Measurements from ENCODE around the gene PRPSAP1. TPM values are rescaled to one million over a fixed set of nuclear protein-coding genes. Genes with fewer than 3 reads are reported as not detected.
A peak's percentile ranks its signal among the peaks of the same experiment; 100 is the strongest.

The PRPSAP1 gene
- total RNA-seq (10 to 100 TPM; 19.4 to 22.1 TPM), total RNA-seq (18.9 to 40.2 reads per million in 2 donors)

- Mint-ChIP-seq H3K27ac (peak within 1 kb of the TSS; percentile 92), H3K27me3 (no peaks in the 10 kb centered on the region), H3K4me3 (peak within 1 kb of the TSS; percentile 98), H3K4me1 (peaks cover 18% of the 10 kb centered on the region), H3K36me3 (ENCODE audit: low read depth) (no peaks in the 10 kb centered on the region)
- ATAC-seq (peak; percentile 96), DNase-seq (peak; percentile 58 to 69 (median 66))
- no peaks in the 10 kb centered on the region for H3K9me3 ChIP-seq (ENCODE audit: control insufficient read depth, low read length, poor library complexity, severe bottlenecking)
These were observed at the start of gene PRPSAP1 for GRCh38 chr17:76353599-76354316. Gene PRPSAP1 (minus strand): TSS chr17:76353916. CDS start chr17:76353703, 213 bp downstream.

GRCh38 chr17:76402711-76403110 is 49.0 kb upstream of the PRPSAP1 start:
- H3K9me3 ChIP-seq (ENCODE audit: control insufficient read depth, low read length, poor library complexity, severe bottlenecking): no peaks in the 10 kb centered on the region
- Mint-ChIP-seq H3K36me3 (ENCODE audit: low read depth) (peaks cover 19% of the 10 kb centered on the region), H3K27me3 (no peaks in the 10 kb centered on the region), H3K4me1 (peaks cover 11% of the 10 kb centered on the region), H3K4me3 (no peak overlapping the region), H3K27ac (no peak overlapping the region)
- no peak for ATAC-seq
- no peak for DNase-seq

- Mint-ChIP-seq H3K36me3 (ENCODE audit: low read depth) (peaks cover 17% of the 10 kb centered on the region), H3K27ac (no peak overlapping the region), H3K27me3 (no peaks in the 10 kb centered on the region), H3K4me1 (peaks cover 11% of the 10 kb centered on the region), H3K4me3 (no peak overlapping the region)
- DNase-seq: no peak
- ATAC-seq: no peak
- no peaks in the 10 kb centered on the region for H3K9me3 ChIP-seq (ENCODE audit: control insufficient read depth, low read length, poor library complexity, severe bottlenecking)
These were observed 45.8 kb upstream of the PRPSAP1 start for GRCh38 chr17:76399175-76400172.

- H3K9me3 ChIP-seq (ENCODE audit: control insufficient read depth, low read length, poor library complexity, severe bottlenecking): no peaks in the 10 kb centered on the region
- H3K4me1 Mint-ChIP-seq: peaks cover 2% of the 10 kb centered on the region
- H3K27ac Mint-ChIP-seq: no peak overlapping the region
- H3K27me3 Mint-ChIP-seq: no peaks in the 10 kb centered on the region
- H3K36me3 Mint-ChIP-seq (ENCODE audit: low read depth): peaks cover 11% of the 10 kb centered on the region
- ATAC-seq (peak; percentile 15), DNase-seq (no peak)
- H3K4me3 Mint-ChIP-seq: no peak overlapping the region
These were observed 44.9 kb upstream of the PRPSAP1 start for GRCh38 chr17:76398523-76399174.

GRCh38 chr17:76397687-76398522 is 44.2 kb upstream of the PRPSAP1 start:
- peak; percentile 88 for ATAC-seq
- H3K4me3 Mint-ChIP-seq: no peak overlapping the region
- H3K4me1 Mint-ChIP-seq: peaks cover 2% of the 10 kb centered on the region
- H3K27me3 Mint-ChIP-seq: no peaks in the 10 kb centered on the region
- H3K9me3 ChIP-seq (ENCODE audit: control insufficient read depth, low read length, poor library complexity, severe bottlenecking): no peaks in the 10 kb centered on the region
- H3K36me3 Mint-ChIP-seq (ENCODE audit: low read depth): peaks cover 10% of the 10 kb centered on the region
- DNase-seq: peak; percentile 63 to 87 (median 69)
- no peak overlapping the region for H3K27ac Mint-ChIP-seq

- H3K36me3 Mint-ChIP-seq (ENCODE audit: low read depth): peaks cover 9% of the 10 kb centered on the region
- ATAC-seq: no peak
- H3K27ac Mint-ChIP-seq: no peak overlapping the region
- no peak for DNase-seq
- H3K4me3 Mint-ChIP-seq: no peak overlapping the region
- H3K4me1 Mint-ChIP-seq: peaks cover 2% of the 10 kb centered on the region
- no peaks in the 10 kb centered on the region for H3K27me3 Mint-ChIP-seq
- no peaks in the 10 kb centered on the region for H3K9me3 ChIP-seq (ENCODE audit: control insufficient read depth, low read length, poor library complexity, severe bottlenecking)
These were observed 43.5 kb upstream of the PRPSAP1 start for GRCh38 chr17:76397184-76397583.

GRCh38 chr17:76395980-76396379 is 42.3 kb upstream of the PRPSAP1 start:
- Mint-ChIP-seq H3K4me1 (peaks cover 2% of the 10 kb centered on the region), H3K27me3 (no peaks in the 10 kb centered on the region), H3K36me3 (ENCODE audit: low read depth) (peaks cover 6% of the 10 kb centered on the region), H3K4me3 (no peak overlapping the region), H3K27ac (no peak overlapping the region)
- ATAC-seq (no peak), DNase-seq (no peak)
- no peaks in the 10 kb centered on the region for H3K9me3 ChIP-seq (ENCODE audit: control insufficient read depth, low read length, poor library complexity, severe bottlenecking)

- Mint-ChIP-seq H3K36me3 (ENCODE audit: low read depth) (peaks cover 5% of the 10 kb centered on the region), H3K27ac (no peak overlapping the region), H3K27me3 (no peaks in the 10 kb centered on the region), H3K4me1 (peaks cover 2% of the 10 kb centered on the region), H3K4me3 (no peak overlapping the region)
- no peaks in the 10 kb centered on the region for H3K9me3 ChIP-seq (ENCODE audit: control insufficient read depth, low read length, poor library complexity, severe bottlenecking)
- ATAC-seq: no peak
- DNase-seq: no peak
These were observed 40.5 kb upstream of the PRPSAP1 start for GRCh38 chr17:76394166-76394565.

- no peak overlapping the region for H3K4me3 Mint-ChIP-seq
- no peaks in the 10 kb centered on the region for H3K27me3 Mint-ChIP-seq
- peaks cover 3% of the 10 kb centered on the region for H3K4me1 Mint-ChIP-seq
- no peak for DNase-seq
- no peaks in the 10 kb centered on the region for H3K9me3 ChIP-seq (ENCODE audit: control insufficient read depth, low read length, poor library complexity, severe bottlenecking)
- no peak for ATAC-seq
- H3K36me3 Mint-ChIP-seq (ENCODE audit: low read depth): peaks cover 2% of the 10 kb centered on the region
- H3K27ac Mint-ChIP-seq: no peak overlapping the region
These were observed 37.5 kb upstream of the PRPSAP1 start for GRCh38 chr17:76391200-76391715.

GRCh38 chr17:76390003-76390421 is 36.3 kb upstream of the PRPSAP1 start:
- Mint-ChIP-seq H3K27me3 (no peaks in the 10 kb centered on the region), H3K27ac (no peak overlapping the region), H3K36me3 (ENCODE audit: low read depth) (peaks cover 2% of the 10 kb centered on the region), H3K4me1 (peaks cover 3% of the 10 kb centered on the region), H3K4me3 (no peak overlapping the region)
- H3K9me3 ChIP-seq (ENCODE audit: control insufficient read depth, low read length, poor library complexity, severe bottlenecking): no peaks in the 10 kb centered on the region
- DNase-seq (no peak), ATAC-seq (no peak)

GRCh38 chr17:76388966-76389888 is 35.5 kb upstream of the PRPSAP1 start:
- H3K27me3 Mint-ChIP-seq: no peaks in the 10 kb centered on the region
- no peaks in the 10 kb centered on the region for H3K9me3 ChIP-seq (ENCODE audit: control insufficient read depth, low read length, poor library complexity, severe bottlenecking)
- H3K27ac Mint-ChIP-seq: peak overlapping the region; percentile 51
- DNase-seq: no peak
- peaks cover 3% of the 10 kb centered on the region for H3K4me1 Mint-ChIP-seq
- no peak for ATAC-seq
- no peak overlapping the region for H3K4me3 Mint-ChIP-seq
- H3K36me3 Mint-ChIP-seq (ENCODE audit: low read depth): peaks cover 2% of the 10 kb centered on the region

Data from T-helper 17 cell (primary cell).